Testis (tissue), 2 donors: Measurements from ENCODE around the gene TPPP2.

Experiments
- CTCF ChIP-seq, 3 experiments: fragments of 450-650 bp in 2 of 3; fragments of 200-600 bp in 1 of 3; sonication (generic) in 1 of 3; IDR thresholded peaks; one replicate each; pipeline ENCODE4 v1.5.1; 2016 to 2019; ENCODE audit warnings: antibody characterized with exemption in 3 of 3, mild to moderate bottlenecking in 2 of 3, moderate library complexity in 1 of 3
- POLR2A ChIP-seq: fragments of 450-650 bp; IDR thresholded peaks from one replicate; pipeline ENCODE4 v1.6.1; 2017; ENCODE audit warnings: antibody characterized with exemption, mild to moderate bottlenecking, moderate library complexity

GRCh38 chr14:21032326-21033132 lies 2.5 kb downstream of the TPPP2 start:
- TF ChIP-seq CTCF (IDR thresholded peaks at IDR 0.05) (no peak), POLR2A (no peak)
